ENCODE results near the gene PTPRN2. TPM values are rescaled to one million over a fixed set of nuclear protein-coding genes. Genes with fewer than 3 reads are reported as not detected.

PTPRN2 gene
- total and polyA plus RNA-seq, 2 of the 8 experiments (the other 6 are each of a cell fraction or from before 2014, with no cell fraction given): 2.6 to 4.5 TPM

DNA sequence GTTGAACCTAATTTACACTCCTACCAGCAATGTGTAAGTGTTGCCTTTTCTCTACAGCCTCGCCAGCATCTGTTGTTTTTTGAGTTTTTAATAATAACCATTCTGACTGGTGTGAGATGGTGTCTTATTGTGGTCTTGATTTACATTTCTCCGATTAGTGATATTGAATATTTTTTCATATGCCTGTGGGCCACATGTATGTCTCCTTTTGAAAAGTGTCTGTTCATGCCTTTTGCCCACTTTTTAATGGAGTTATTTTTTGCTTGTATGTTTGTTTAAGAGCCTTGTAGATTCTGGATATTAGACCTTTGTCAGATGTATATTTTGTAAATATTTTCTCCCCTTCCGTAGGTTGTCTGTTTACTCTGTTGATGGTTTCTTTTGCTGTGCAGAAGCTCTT, 1055.6 kb downstream of the PTPRN2 start:
- no peak overlapping the region for H3K14ac ChIP-seq (ENCODE audit: insufficient read length)
- no peak overlapping the region for H3K27ac ChIP-seq (ENCODE audit: low read depth, low read length)
- H4K20me1 ChIP-seq (replicated peaks in 1 of 2; ENCODE audit: control insufficient read depth in 1 of 2, insufficient read depth in 2 of 2, low read length in 2 of 2): no peaks in the 10 kb centered on the region
- H2BK5ac ChIP-seq (ENCODE audit: low read depth, low read length): no peak overlapping the region
- TF ChIP-seq SRF (IDR thresholded peaks at IDR 0.05; ENCODE audit: low read depth, low read length) (no peak), CREB1 (IDR thresholded peaks at IDR 0.05) (no peak), EP300 (IDR thresholded peaks at IDR 0.05; ENCODE audit: borderline replicate concordance in 1 of 2, low read depth in 2 of 2, low read length in 2 of 2) (no peak), CBX5 (IDR thresholded peaks at IDR 0.05; ENCODE audit: low read depth, low read length) (no peak), GTF2F1 (IDR thresholded peaks at IDR 0.05; ENCODE audit: borderline replicate concordance, low read depth, low read length) (no peak), JUND (IDR thresholded peaks at IDR 0.05; ENCODE audit: low read length) (no peak), POLR2AphosphoS5 (IDR thresholded peaks at IDR 0.05; ENCODE audit: low read depth, low read length) (no peak), BCL11A (IDR thresholded peaks at IDR 0.05; ENCODE audit: low read depth in 2 of 2, low read length in 2 of 2) (no peak), BACH1 (IDR thresholded peaks at IDR 0.05; ENCODE audit: low read length) (no peak), SP2 (IDR thresholded peaks at IDR 0.05; ENCODE audit: low read length) (no peak), ASH2L (IDR thresholded peaks at IDR 0.05; ENCODE audit: low read length) (no peak), RFX5 (IDR thresholded peaks at IDR 0.05; ENCODE audit: borderline replicate concordance, low read depth, low read length) (no peak), SIN3A (conservative IDR thresholded peaks at IDR 0.05 in 1 of 2, IDR thresholded peaks at IDR 0.05 in 1 of 2; ENCODE audit: low read depth in 1 of 2, low read length in 2 of 2) (no peak), ZNF274 (IDR thresholded peaks at IDR 0.05; ENCODE audit: borderline replicate concordance, extremely low read depth, low read length) (no peak), TCF12 (IDR thresholded peaks at IDR 0.05; ENCODE audit: low read depth, low read length) (no peak)
- H3K23ac ChIP-seq (ENCODE audit: insufficient read length): no peak overlapping the region
- H2BK15ac ChIP-seq (ENCODE audit: low read length): no peak overlapping the region
- CTCF ChIA-PET (ENCODE audit: partially characterized antibody): interaction anchor here (1.4 kb wide), 1 partner anchor 23 kb away, joined by 5 read pairs; no protein-coding TSS in a partner anchor
- no peak overlapping the region for H2AK5ac ChIP-seq (ENCODE audit: low read depth, low read length)
- no peak overlapping the region for H3K4me3 ChIP-seq (ENCODE audit: extremely low read depth in 1 of 4, insufficient read depth in 2 of 4, low read depth in 3 of 4, low read length in 4 of 4)
- no peak overlapping the region for H3K4ac ChIP-seq (replicated peaks; ENCODE audit: insufficient read length, low read depth, low read length)
- no peak overlapping the region for H3K9ac ChIP-seq (replicated peaks in 1 of 4; ENCODE audit: extremely low read depth in 1 of 4, low read depth in 3 of 4, low read length in 3 of 4)
- no peak overlapping the region for H2BK20ac ChIP-seq (ENCODE audit: low read length)
- 87% methylated on average over 3 of the region's 3 CpGs; no CpG with 5 or more reads in 1 of the 2 experiments for WGBS, 2 experiments (ENCODE audit: extremely low coverage in 1 of 2, insufficient coverage in 1 of 2, insufficient read length in 1 of 2, insufficient replicate concordance in 2 of 2, low coverage in 1 of 2, low lambda C conversion rate in 2 of 2, missing lambda C conversion rate in 1 of 2)
- no peaks in the 10 kb centered on the region for H3K36me3 ChIP-seq (ENCODE audit: control insufficient read depth in 2 of 4, insufficient read depth in 4 of 4, low read length in 3 of 4)
- no peaks in the 10 kb centered on the region for H3K23me2 ChIP-seq (ENCODE audit: low read depth, low read length)
- no peak overlapping the region for H3K4me2 ChIP-seq (ENCODE audit: insufficient read depth in 1 of 2, low read depth in 2 of 2, low read length in 2 of 2)
- no peak overlapping the region for H3K56ac ChIP-seq (replicated peaks; ENCODE audit: insufficient read length, low read depth, low read length)
- FAIRE-seq (no peak), DNase-seq (ENCODE audit: low read depth in 1 of 2, low spot score in 2 of 2) (no peak)
- no peak overlapping the region for H4K8ac ChIP-seq (ENCODE audit: extremely low read depth, insufficient read depth, low read length)
- H3K4me1 ChIP-seq (replicated peaks in 1 of 4; ENCODE audit: control insufficient read depth in 3 of 4, insufficient read depth in 4 of 4, low read length in 3 of 4): no peaks in the 10 kb centered on the region
- no peak overlapping the region for H2BK12ac ChIP-seq (ENCODE audit: low read depth, low read length)
- no peaks in the 10 kb centered on the region; a peak in 1 of 7 replicates for H3K27me3 ChIP-seq (replicated peaks in 1 of 4; ENCODE audit: control insufficient read depth in 3 of 4, extremely low read depth in 1 of 4, insufficient read depth in 3 of 4, low read length in 3 of 4)
- POLR2A ChIA-PET (ENCODE audit: partially characterized antibody): no interaction called here
- H3K18ac ChIP-seq (ENCODE audit: extremely low read depth, low read length): no peak overlapping the region
- no peaks in the 10 kb centered on the region for H3K79me2 ChIP-seq (ENCODE audit: control insufficient read depth in 1 of 2, insufficient read depth in 2 of 2, low read length in 2 of 2)
- H3K9me3 ChIP-seq (ENCODE audit: insufficient read depth in 2 of 2, low read depth in 1 of 2, low read length in 1 of 2): no peaks in the 10 kb centered on the region
- H4K5ac ChIP-seq (ENCODE audit: insufficient read length, low read depth, low read length): no peak overlapping the region
- no peak overlapping the region for H4K91ac ChIP-seq (replicated peaks; ENCODE audit: insufficient read length, low read length)
- H2BK120ac ChIP-seq (replicated peaks; ENCODE audit: low read depth, low read length): no peak overlapping the region
- H3K79me1 ChIP-seq (ENCODE audit: low read depth, low read length): no peaks in the 10 kb centered on the region
- H2AFZ ChIP-seq (ENCODE audit: low read length): no peak overlapping the region

Measured in H1 (cell line).